ENCODE data around the gene MAST3. TPM values are rescaled to one million over a fixed set of nuclear protein-coding genes. Genes with fewer than 3 reads are reported as not detected.

The MAST3 gene
- total RNA-seq: 10 to 100 TPM in 1 of 4 donors, 1 to 10 TPM in 2, under 1 TPM in 1; 0.59 to 22.5 (median 3.8) TPM

GRCh38 chr19:18097217-18097992 is at the start of gene MAST3:
Gene MAST3, plus strand, starts transcription at chr19:18097778. Its CDS starts 15 bp downstream, at chr19:18097793.
- Histone ChIP-seq H3K4me3 (peak within 1 kb of the TSS in 1 of 2 donors; percentile 28), H3K9me3 (no peaks in the 10 kb centered on the region), H3K36me3 (no peaks in the 10 kb centered on the region), H3K27me3 (peaks cover 0 to 13% of the 10 kb centered on the region in 2 donors), H3K4me1 (peaks cover 0 to 2% of the 10 kb centered on the region in 2 donors), H3K27ac (no peak within 1 kb of the TSS)
- peak; percentile 50 to 59 for DNase-seq
- TF ChIP-seq POLR2A (IDR thresholded peaks at IDR 0.05): no peak
- TF ChIP-seq, protein P1, sequence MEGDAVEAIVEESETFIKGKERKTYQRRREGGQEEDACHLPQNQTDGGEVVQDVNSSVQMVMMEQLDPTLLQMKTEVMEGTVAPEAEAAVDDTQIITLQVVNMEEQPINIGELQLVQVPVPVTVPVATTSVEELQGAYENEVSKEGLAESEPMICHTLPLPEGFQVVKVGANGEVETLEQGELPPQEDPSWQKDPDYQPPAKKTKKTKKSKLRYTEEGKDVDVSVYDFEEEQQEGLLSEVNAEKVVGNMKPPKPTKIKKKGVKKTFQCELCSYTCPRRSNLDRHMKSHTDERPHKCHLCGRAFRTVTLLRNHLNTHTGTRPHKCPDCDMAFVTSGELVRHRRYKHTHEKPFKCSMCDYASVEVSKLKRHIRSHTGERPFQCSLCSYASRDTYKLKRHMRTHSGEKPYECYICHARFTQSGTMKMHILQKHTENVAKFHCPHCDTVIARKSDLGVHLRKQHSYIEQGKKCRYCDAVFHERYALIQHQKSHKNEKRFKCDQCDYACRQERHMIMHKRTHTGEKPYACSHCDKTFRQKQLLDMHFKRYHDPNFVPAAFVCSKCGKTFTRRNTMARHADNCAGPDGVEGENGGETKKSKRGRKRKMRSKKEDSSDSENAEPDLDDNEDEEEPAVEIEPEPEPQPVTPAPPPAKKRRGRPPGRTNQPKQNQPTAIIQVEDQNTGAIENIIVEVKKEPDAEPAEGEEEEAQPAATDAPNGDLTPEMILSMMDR (IDR thresholded peaks at IDR 0.05): no peak
- intact Hi-C loops (cut with DNase I; ENCODE audit: low total_unique reads): no loop called here

GRCh38 chr19:18049385-18049784 is 48.2 kb upstream of the MAST3 start:
- Histone ChIP-seq H3K4me1 (peaks cover 0 to 4% of the 10 kb centered on the region in 2 donors), H3K36me3 (no peaks in the 10 kb centered on the region), H3K9me3 (no peaks in the 10 kb centered on the region), H3K27me3 (no peaks in the 10 kb centered on the region), H3K4me3 (no peak overlapping the region), H3K27ac (peak overlapping the region; percentile 64 to 76)
- peak; percentile 73 to 82 for DNase-seq
- intact Hi-C loops (cut with DNase I; ENCODE audit: low total_unique reads): no loop called here
- peak in 1 of 2 donors; percentile 63 for TF ChIP-seq POLR2A (IDR thresholded peaks at IDR 0.05)
- TF ChIP-seq, protein P1 (IDR thresholded peaks at IDR 0.05): no peak

DNA sequence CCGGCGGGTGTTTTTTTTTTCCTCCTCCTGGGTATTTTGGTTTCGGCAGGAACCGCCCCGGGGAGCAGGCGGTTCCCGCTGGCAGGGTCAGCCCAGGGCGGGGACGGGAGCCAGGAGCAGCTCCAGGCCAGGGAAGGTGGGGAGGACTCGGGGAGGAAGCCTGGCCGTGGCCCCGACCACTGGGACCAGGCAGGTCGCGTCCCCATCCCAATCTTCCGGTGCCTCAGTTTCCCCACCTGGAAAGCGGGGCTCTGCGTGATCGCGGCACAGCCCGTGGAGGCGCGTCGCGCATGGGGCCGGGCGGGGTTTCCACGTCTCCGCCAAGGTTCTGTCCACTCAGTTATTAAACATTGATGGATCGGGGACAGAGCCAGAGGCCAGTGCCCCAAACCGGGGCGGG is 45.7 kb upstream of the MAST3 start:
- Histone ChIP-seq H3K27ac (peak overlapping the region; percentile 67 to 69), H3K36me3 (no peaks in the 10 kb centered on the region), H3K9me3 (no peaks in the 10 kb centered on the region), H3K4me1 (peaks cover 0 to 4% of the 10 kb centered on the region in 2 donors), H3K4me3 (no peak overlapping the region), H3K27me3 (no peaks in the 10 kb centered on the region)
- TF ChIP-seq, protein P1 (IDR thresholded peaks at IDR 0.05): no peak
- no peak for TF ChIP-seq POLR2A (IDR thresholded peaks at IDR 0.05)
- DNase-seq: peak in 1 of 2 donors; percentile 28
- intact Hi-C loops (cut with DNase I; ENCODE audit: low total_unique reads): no loop called here

- TF ChIP-seq, protein P1 (IDR thresholded peaks at IDR 0.05): no peak
- no peak for TF ChIP-seq POLR2A (IDR thresholded peaks at IDR 0.05)
- H3K4me3 ChIP-seq: no peak overlapping the region
- H3K36me3 ChIP-seq: no peaks in the 10 kb centered on the region
- DNase-seq: no peak
- H3K4me1 ChIP-seq: peaks cover 0 to 4% of the 10 kb centered on the region in 2 donors
- no peaks in the 10 kb centered on the region for H3K27me3 ChIP-seq
- intact Hi-C loops (cut with DNase I; ENCODE audit: low total_unique reads): no loop called here
- no peaks in the 10 kb centered on the region for H3K9me3 ChIP-seq
- H3K27ac ChIP-seq: no peak overlapping the region
Observed at GRCh38 chr19:18053576-18054219, 43.9 kb upstream of the MAST3 start.

DNA sequence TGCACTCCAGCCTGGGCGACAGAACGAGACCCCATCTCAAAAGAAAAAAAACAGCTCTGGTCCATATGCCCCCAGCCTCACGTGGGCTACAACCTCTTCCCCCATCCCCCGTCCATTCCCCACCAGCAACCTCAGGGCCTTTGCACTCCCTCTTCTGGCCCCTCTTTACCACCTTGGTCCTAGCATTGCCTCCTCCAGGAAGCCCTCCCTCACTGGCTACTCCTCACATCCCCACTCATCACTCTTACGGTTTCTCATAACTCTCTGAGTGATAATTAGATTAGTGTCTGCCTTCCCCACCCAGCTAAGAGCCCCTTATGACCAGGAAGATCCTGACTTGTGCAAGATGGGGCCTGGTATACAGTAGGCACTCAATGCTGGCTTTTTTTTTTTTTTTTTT is 41.6 kb upstream of the MAST3 start:
- no peak for DNase-seq
- intact Hi-C loops (cut with DNase I; ENCODE audit: low total_unique reads): loop anchor here (5.0 kb wide), 1 partner anchor 49 kb away; the partner anchor contains the start of gene ARRDC2
- Histone ChIP-seq H3K4me1 (peaks cover 0 to 4% of the 10 kb centered on the region in 2 donors), H3K36me3 (no peaks in the 10 kb centered on the region), H3K27ac (no peak overlapping the region), H3K4me3 (no peak overlapping the region), H3K9me3 (no peaks in the 10 kb centered on the region), H3K27me3 (no peaks in the 10 kb centered on the region)
- no peak for TF ChIP-seq POLR2A (IDR thresholded peaks at IDR 0.05)
- TF ChIP-seq, protein P1 (IDR thresholded peaks at IDR 0.05): no peak

Data from uterus (tissue), 4 donors.